ENCODE results near the gene ACOT6. TPM values are rescaled to one million over a fixed set of nuclear protein-coding genes. Genes with fewer than 3 reads are reported as not detected.
"Not testable (repeated sequence)": the region's sequence is repeated elsewhere in the genome, so short reads cannot be mapped to it uniquely, and the experiment has no call there.

The ACOT6 gene
- total RNA-seq, 1 experiment from 2014 or later, result not detected

DNA sequence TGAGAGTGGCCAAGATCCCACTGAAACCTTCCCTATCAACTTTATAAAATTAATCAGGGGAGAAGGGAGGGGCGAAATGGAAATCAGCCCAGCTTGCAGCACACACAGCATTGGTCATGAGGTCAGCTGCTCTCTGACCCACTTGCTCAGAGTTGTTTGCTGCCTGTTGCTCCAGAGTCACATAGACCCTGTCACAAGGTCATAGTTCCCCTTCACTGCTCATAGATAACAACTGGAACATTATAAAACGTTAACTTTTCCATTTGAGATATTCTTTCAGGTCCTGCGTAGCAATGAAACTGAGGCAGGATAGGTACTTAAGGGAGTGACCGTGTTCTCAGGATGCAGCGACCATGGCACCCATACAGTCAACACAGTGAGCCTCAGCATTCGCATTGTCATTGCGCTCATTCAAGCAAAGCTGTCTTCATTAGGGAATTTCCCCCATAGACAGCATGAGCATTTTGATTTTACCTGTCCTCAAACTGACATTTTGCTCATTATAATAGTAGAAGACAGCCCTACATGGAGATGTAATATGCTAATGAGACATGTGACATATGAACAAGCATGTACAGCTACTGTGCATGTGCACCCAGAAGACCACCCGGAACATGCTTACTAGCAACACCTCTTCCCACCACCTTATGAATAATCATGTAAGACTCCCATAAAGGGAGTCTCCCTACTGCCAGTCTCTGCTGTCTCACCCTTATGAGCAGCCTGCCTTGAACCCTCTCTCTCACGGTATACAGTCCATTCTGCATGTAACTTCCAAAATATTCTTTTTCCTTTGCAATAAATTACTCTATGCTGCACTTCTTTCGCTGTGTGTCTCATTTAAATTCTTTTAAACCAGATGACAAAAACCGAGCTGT is 30.0 kb upstream of the ACOT6 start:
- intact Hi-C loops (cut with micrococcal nuclease; ENCODE audit: unreplicated experiment); H3K4me3 ChIP-seq (ENCODE audit: low read depth, low read length, poor library complexity, severe bottlenecking); H3K9me3 ChIP-seq (ENCODE audit: low read depth, low read length, poor library complexity, severe bottlenecking); H3K27ac ChIP-seq (ENCODE audit: low read depth, low read length, poor library complexity, severe bottlenecking); CTCF ChIA-PET; H3K4me1 ChIP-seq (ENCODE audit: insufficient read depth, low read length, poor library complexity, severe bottlenecking); BruUV-seq (replicated peaks); POLR2A ChIA-PET (ENCODE audit: low non-redundant PET); H3K36me3 ChIP-seq (ENCODE audit: insufficient read depth, low read length, poor library complexity, severe bottlenecking); DNase-seq (ENCODE audit: low spot score); H3K27me3 ChIP-seq (replicated peaks; ENCODE audit: insufficient read depth, low read depth, low read length, poor library complexity): not testable (repeated sequence)

DNA sequence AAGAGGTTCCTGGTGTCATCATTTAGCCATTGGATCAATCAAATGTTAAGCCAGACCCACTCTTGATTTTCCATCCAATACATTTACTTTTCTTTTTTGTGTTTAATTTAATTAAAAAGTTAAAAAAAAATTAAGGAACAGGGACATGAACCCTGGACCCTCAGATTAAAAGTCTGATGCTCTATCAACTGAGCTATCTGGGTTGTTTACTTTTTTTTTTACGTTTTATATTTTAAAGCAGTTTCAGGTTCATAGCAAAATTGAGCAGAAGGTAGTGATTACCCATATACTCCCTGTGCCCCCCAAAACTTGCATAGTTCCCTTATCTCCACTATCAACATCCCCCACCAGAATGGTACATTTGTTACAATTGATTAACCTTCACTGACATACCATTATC is 23.6 kb upstream of the ACOT6 start:
- Histone ChIP-seq H3K9me3 (ENCODE audit: low read depth, low read length, poor library complexity, severe bottlenecking) (no peaks in the 10 kb centered on the region), H3K36me3 (ENCODE audit: insufficient read depth, low read length, poor library complexity, severe bottlenecking) (no peaks in the 10 kb centered on the region), H3K27me3 (replicated peaks; ENCODE audit: insufficient read depth, low read depth, low read length, poor library complexity) (no peaks in the 10 kb centered on the region), H3K27ac (ENCODE audit: low read depth, low read length, poor library complexity, severe bottlenecking) (no peak overlapping the region), H3K4me3 (ENCODE audit: low read depth, low read length, poor library complexity, severe bottlenecking) (no peak overlapping the region), H3K4me1 (ENCODE audit: insufficient read depth, low read length, poor library complexity, severe bottlenecking) (no peaks in the 10 kb centered on the region)
- POLR2A ChIA-PET (ENCODE audit: low non-redundant PET), result no interaction called here
- no TSS peak for BruUV-seq (replicated peaks)
- CTCF ChIA-PET, result no interaction called here
- intact Hi-C loops (cut with micrococcal nuclease; ENCODE audit: unreplicated experiment), result no loop called here
- TF ChIP-seq EZH2 (IDR thresholded peaks at IDR 0.05; ENCODE audit: borderline replicate concordance, low read depth, low read length, poor library complexity, severe bottlenecking), result no peak
- TF ChIP-seq, protein P1, sequence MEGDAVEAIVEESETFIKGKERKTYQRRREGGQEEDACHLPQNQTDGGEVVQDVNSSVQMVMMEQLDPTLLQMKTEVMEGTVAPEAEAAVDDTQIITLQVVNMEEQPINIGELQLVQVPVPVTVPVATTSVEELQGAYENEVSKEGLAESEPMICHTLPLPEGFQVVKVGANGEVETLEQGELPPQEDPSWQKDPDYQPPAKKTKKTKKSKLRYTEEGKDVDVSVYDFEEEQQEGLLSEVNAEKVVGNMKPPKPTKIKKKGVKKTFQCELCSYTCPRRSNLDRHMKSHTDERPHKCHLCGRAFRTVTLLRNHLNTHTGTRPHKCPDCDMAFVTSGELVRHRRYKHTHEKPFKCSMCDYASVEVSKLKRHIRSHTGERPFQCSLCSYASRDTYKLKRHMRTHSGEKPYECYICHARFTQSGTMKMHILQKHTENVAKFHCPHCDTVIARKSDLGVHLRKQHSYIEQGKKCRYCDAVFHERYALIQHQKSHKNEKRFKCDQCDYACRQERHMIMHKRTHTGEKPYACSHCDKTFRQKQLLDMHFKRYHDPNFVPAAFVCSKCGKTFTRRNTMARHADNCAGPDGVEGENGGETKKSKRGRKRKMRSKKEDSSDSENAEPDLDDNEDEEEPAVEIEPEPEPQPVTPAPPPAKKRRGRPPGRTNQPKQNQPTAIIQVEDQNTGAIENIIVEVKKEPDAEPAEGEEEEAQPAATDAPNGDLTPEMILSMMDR (conservative IDR thresholded peaks at IDR 0.05; ENCODE audit: low read depth, low read length), result no peak
- no peak for DNase-seq (ENCODE audit: low spot score)

DNA sequence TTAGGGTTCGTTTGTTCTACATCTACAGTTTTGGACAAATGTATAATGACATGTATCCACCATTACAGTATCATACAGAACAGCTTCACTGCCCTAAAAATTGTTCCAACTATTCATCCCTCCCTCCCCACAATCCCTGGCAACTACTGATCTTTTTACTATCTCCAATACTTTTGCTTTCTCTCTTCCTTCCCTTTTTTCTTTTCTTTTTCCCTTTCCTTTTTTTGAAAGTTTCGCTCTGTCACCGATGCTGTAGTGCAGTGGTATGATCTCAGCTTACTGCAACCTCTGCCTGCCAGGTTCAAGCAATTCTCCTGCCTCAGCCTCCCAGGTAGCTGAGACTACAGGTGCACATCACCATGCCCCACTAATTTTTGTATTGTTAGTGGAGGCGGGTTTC is 23.2 kb upstream of the ACOT6 start:
- BruUV-seq (replicated peaks), result no TSS peak
- DNase-seq (ENCODE audit: low spot score), result no peak
- TF ChIP-seq, protein P1 (conservative IDR thresholded peaks at IDR 0.05; ENCODE audit: low read depth, low read length), result no peak
- TF ChIP-seq EZH2 (IDR thresholded peaks at IDR 0.05; ENCODE audit: borderline replicate concordance, low read depth, low read length, poor library complexity, severe bottlenecking), result no peak
- Histone ChIP-seq H3K4me3 (ENCODE audit: low read depth, low read length, poor library complexity, severe bottlenecking) (no peak overlapping the region), H3K27ac (ENCODE audit: low read depth, low read length, poor library complexity, severe bottlenecking) (no peak overlapping the region), H3K9me3 (ENCODE audit: low read depth, low read length, poor library complexity, severe bottlenecking) (no peaks in the 10 kb centered on the region), H3K4me1 (ENCODE audit: insufficient read depth, low read length, poor library complexity, severe bottlenecking) (no peaks in the 10 kb centered on the region), H3K36me3 (ENCODE audit: insufficient read depth, low read length, poor library complexity, severe bottlenecking) (no peaks in the 10 kb centered on the region), H3K27me3 (replicated peaks; ENCODE audit: insufficient read depth, low read depth, low read length, poor library complexity) (no peaks in the 10 kb centered on the region)
- POLR2A ChIA-PET (ENCODE audit: low non-redundant PET), result no interaction called here
- CTCF ChIA-PET, result no interaction called here
- intact Hi-C loops (cut with micrococcal nuclease; ENCODE audit: unreplicated experiment), result no loop called here

GRCh38 chr14:73590673-73591004 is 21.7 kb upstream of the ACOT6 start:
- DNase-seq (ENCODE audit: low spot score); H3K4me3 ChIP-seq (ENCODE audit: low read depth, low read length, poor library complexity, severe bottlenecking); H3K27me3 ChIP-seq (replicated peaks; ENCODE audit: insufficient read depth, low read depth, low read length, poor library complexity); H3K27ac ChIP-seq (ENCODE audit: low read depth, low read length, poor library complexity, severe bottlenecking); H3K4me1 ChIP-seq (ENCODE audit: insufficient read depth, low read length, poor library complexity, severe bottlenecking); BruUV-seq (replicated peaks); H3K36me3 ChIP-seq (ENCODE audit: insufficient read depth, low read length, poor library complexity, severe bottlenecking); intact Hi-C loops (cut with micrococcal nuclease; ENCODE audit: unreplicated experiment); CTCF ChIA-PET; H3K9me3 ChIP-seq (ENCODE audit: low read depth, low read length, poor library complexity, severe bottlenecking): not testable (repeated sequence)
- POLR2A ChIA-PET (ENCODE audit: low non-redundant PET), result interaction anchor here (0.6 kb wide), 1 partner anchor 455 kb away, joined by 4 read pairs; the partner anchor contains the start of gene PSEN1
